ENCODE measurements around the gene CUX1. TPM values are rescaled to one million over a fixed set of nuclear protein-coding genes. Genes with fewer than 3 reads are reported as not detected.

Gene CUX1
- total RNA-seq, 1 experiment from 2014 or later, result 47.6 TPM

GRCh38 chr7:102215256-102215655 lies 397.8 kb downstream of the CUX1 start:
- no peaks in the 10 kb centered on the region for H3K27me3 Mint-ChIP-seq (ENCODE audit: insufficient read depth, unreplicated experiment)
- peaks cover 15% of the 10 kb centered on the region for H3K36me3 Mint-ChIP-seq (ENCODE audit: insufficient read depth, unreplicated experiment)
- BruUV-seq (replicated peaks), result no TSS peak
- ChIA-PET CTCF (interaction anchor here (0.6 to 0.7 kb wide), 2 partner anchors 23 to 388 kb away, joined by 3 to 4 read pairs; no protein-coding TSS in a partner anchor), POLR2A (no interaction called here)
- DNase-seq (ENCODE audit: unreplicated experiment), result no peak
- no peaks in the 10 kb centered on the region for H3K9me3 Mint-ChIP-seq (ENCODE audit: unreplicated experiment)
- H3K27ac Mint-ChIP-seq (ENCODE audit: low read depth, unreplicated experiment), result no peak overlapping the region
- intact Hi-C loops (cut with micrococcal nuclease), result no loop called here
- no peak overlapping the region for H3K4me3 Mint-ChIP-seq (ENCODE audit: unreplicated experiment)
- H3K4me1 Mint-ChIP-seq (ENCODE audit: insufficient read depth, unreplicated experiment), result no peaks in the 10 kb centered on the region
- TF ChIP-seq CTCF (IDR thresholded peaks at IDR 0.05; ENCODE audit: unreplicated experiment), result no peak

GRCh38 chr7:102215711-102216110 lies 398.3 kb downstream of the CUX1 start:
- no peak for TF ChIP-seq CTCF (IDR thresholded peaks at IDR 0.05; ENCODE audit: unreplicated experiment)
- POLR2A ChIA-PET, result interaction anchor here (0.6 kb wide), 1 partner anchor 160 kb away, joined by 4 read pairs; no protein-coding TSS in a partner anchor
- DNase-seq (ENCODE audit: unreplicated experiment), result no peak
- no peaks in the 10 kb centered on the region for H3K4me1 Mint-ChIP-seq (ENCODE audit: insufficient read depth, unreplicated experiment)
- intact Hi-C loops (cut with micrococcal nuclease), result no loop called here
- no peak overlapping the region for H3K4me3 Mint-ChIP-seq (ENCODE audit: unreplicated experiment)
- BruUV-seq (replicated peaks), result no TSS peak
- CTCF ChIA-PET, result interaction anchor here (0.6 to 1.5 kb wide), 3 partner anchors 21 to 388 kb away, joined by 3 to 4 read pairs (median 3); no protein-coding TSS in a partner anchor
- H3K27ac Mint-ChIP-seq (ENCODE audit: low read depth, unreplicated experiment), result no peak overlapping the region
- H3K27me3 Mint-ChIP-seq (ENCODE audit: insufficient read depth, unreplicated experiment), result no peaks in the 10 kb centered on the region
- H3K9me3 Mint-ChIP-seq (ENCODE audit: unreplicated experiment), result no peaks in the 10 kb centered on the region
- peaks cover 14% of the 10 kb centered on the region for H3K36me3 Mint-ChIP-seq (ENCODE audit: insufficient read depth, unreplicated experiment)

- Mint-ChIP-seq H3K4me1 (ENCODE audit: insufficient read depth, unreplicated experiment) (no peaks in the 10 kb centered on the region), H3K9me3 (ENCODE audit: unreplicated experiment) (no peaks in the 10 kb centered on the region), H3K4me3 (ENCODE audit: unreplicated experiment) (no peak overlapping the region), H3K27ac (ENCODE audit: low read depth, unreplicated experiment) (no peak overlapping the region), H3K36me3 (ENCODE audit: insufficient read depth, unreplicated experiment) (peaks cover 11% of the 10 kb centered on the region), H3K27me3 (ENCODE audit: insufficient read depth, unreplicated experiment) (no peaks in the 10 kb centered on the region)
- DNase-seq (ENCODE audit: unreplicated experiment), result no peak
- no peak for TF ChIP-seq CTCF (IDR thresholded peaks at IDR 0.05; ENCODE audit: unreplicated experiment)
- BruUV-seq (replicated peaks), result no TSS peak
- CTCF ChIA-PET, result interaction anchor here (0.7 to 1.5 kb wide), 2 partner anchors 20 to 31 kb away, joined by 3 read pairs; no protein-coding TSS in a partner anchor
- POLR2A ChIA-PET, result interaction anchor here (0.6 kb wide), 1 partner anchor 161 kb away, joined by 4 read pairs; no protein-coding TSS in a partner anchor
- intact Hi-C loops (cut with micrococcal nuclease), result no loop called here
Observed at GRCh38 chr7:102216573-102217314, 399.3 kb downstream of the CUX1 start.

- Mint-ChIP-seq H3K27me3 (ENCODE audit: insufficient read depth, unreplicated experiment) (no peaks in the 10 kb centered on the region), H3K4me1 (ENCODE audit: insufficient read depth, unreplicated experiment) (no peaks in the 10 kb centered on the region), H3K27ac (ENCODE audit: low read depth, unreplicated experiment) (peak overlapping the region; percentile 25), H3K9me3 (ENCODE audit: unreplicated experiment) (no peaks in the 10 kb centered on the region), H3K4me3 (ENCODE audit: unreplicated experiment) (no peak overlapping the region), H3K36me3 (ENCODE audit: insufficient read depth, unreplicated experiment) (peaks cover 6% of the 10 kb centered on the region)
- BruUV-seq (replicated peaks), result no TSS peak
- intact Hi-C loops (cut with micrococcal nuclease), result no loop called here
- CTCF ChIA-PET, result interaction anchor here (0.6 to 1.4 kb wide), 4 partner anchors 16 to 680 kb away, joined by 3 to 5 read pairs (median 4); no protein-coding TSS in a partner anchor
- peak; percentile 29 for DNase-seq (ENCODE audit: unreplicated experiment)
- POLR2A ChIA-PET, result no interaction called here
- TF ChIP-seq CTCF (IDR thresholded peaks at IDR 0.05; ENCODE audit: unreplicated experiment), result no peak
Observed at GRCh38 chr7:102220229-102220850, 402.9 kb downstream of the CUX1 start.
